GM18517 (cell line): ENCODE results near the gene ZSCAN18.

Experiments
- ATAC-seq: cut with Tn5 transposase; IDR thresholded peaks from one replicate; pipeline ENCODE4 v1.9.1; 2021; ENCODE audit warnings: mild to moderate bottlenecking, moderate library complexity; ENCODE audit not compliant: unreplicated experiment

The ZSCAN18 gene

DNA sequence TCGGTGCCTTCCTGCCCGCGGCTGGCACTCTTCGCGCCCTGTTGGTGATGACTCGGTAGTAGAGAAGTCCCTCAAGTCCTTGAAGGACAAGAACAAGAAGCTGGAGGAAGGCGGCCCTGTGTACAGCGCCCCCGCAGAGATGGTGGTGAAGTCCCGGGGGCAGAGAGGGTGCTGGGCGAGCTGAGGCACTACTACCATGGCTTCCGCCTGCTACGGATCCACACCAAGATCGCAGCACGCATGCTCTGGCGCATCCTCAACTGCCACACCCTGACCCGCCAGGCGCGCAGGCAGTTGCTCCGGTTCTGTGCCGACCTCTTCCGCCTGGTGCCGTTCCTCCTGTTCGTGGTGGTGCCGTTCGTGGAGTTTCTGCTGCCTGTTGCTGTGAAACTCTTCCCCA is 53.1 kb downstream of the ZSCAN18 start:
- no peak for ATAC-seq

DNA sequence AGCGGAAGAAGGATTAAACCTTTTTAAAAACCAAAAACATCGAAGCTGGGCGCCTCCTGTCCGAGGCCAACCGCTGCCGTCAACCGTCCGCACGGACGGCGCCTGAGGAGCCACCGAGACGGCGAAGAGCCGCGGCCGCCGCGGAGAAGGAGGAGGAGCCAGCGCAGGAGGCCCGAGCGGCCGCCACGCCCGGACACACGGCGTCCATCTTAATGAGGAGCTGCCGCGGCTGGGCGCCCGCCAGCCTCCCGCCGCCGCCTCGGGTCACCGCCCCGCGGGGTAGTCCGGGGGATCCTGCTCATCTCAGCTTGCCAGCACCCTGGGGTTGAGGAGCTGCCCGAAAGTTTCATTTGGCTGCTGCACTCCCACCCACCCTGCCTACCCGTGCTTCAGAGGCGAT is 53.6 kb downstream of the ZSCAN18 start:
- ATAC-seq: no peak

- ATAC-seq: no peak
Measured at GRCh38 chr19:58042495-58043340, 55.3 kb downstream of the ZSCAN18 start.

DNA sequence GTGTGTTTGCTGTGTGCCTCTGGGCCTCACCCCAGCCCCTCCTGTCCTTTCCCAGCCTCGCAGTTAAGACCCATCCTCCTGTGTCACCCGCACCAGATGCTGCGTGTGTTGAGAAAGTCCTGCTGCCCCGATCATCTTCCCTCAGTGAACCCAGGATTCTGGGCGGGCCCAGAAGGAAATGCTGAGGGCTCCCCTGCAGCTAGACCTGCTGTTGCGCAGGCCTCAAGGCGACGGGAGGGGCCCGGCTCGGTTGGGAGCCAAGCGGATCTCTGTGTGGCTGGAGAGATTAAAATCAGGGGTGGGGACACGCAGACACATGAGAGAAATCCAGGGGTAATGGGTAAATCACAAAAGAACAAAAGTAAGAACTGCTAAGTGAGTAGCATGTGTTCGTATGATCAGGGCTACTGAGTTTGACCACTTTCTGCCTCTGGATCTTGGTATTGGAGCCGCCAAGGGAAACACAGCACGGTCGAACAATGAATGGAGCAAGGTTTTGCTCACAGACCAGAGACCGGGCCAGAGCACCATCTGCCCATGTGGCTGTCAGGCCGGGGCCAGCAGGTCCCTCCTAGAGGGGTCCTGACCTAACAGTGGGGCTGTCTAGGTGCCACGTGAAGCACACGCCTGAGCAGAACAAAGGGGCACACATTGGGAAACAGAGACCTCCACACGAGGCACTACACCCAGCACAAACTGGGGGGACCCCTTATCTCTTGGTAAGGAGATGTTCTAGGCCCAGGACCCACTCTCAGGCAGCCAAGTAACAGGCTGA is 57.1 kb downstream of the ZSCAN18 start:
- ATAC-seq: no peak

DNA sequence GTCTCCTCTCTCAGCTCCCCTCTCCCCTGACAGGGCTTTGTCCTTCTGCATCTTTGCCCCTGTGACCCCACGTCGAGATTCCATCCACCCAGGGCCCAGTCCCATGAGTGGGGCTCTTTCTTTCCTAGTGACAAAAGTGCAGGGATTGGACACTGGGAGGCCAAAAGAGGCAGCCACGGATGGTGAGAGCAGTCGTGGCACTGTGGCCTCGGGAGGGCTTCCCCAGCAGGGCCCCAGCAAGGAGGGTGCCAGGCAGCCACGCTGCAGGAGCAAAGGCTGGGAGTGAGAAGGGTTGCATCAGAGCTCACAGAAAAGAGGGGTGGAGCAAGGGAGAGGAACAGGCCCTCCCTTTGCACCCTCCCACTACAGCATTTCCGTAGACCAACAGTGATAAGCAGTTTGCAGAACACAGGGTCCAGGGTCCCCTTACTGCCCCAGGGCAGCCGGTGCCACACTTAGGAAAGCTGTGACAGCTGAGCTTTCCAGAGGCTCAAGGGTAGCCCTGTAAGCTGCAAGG is 59.3 kb downstream of the ZSCAN18 start:
- no peak for ATAC-seq

DNA sequence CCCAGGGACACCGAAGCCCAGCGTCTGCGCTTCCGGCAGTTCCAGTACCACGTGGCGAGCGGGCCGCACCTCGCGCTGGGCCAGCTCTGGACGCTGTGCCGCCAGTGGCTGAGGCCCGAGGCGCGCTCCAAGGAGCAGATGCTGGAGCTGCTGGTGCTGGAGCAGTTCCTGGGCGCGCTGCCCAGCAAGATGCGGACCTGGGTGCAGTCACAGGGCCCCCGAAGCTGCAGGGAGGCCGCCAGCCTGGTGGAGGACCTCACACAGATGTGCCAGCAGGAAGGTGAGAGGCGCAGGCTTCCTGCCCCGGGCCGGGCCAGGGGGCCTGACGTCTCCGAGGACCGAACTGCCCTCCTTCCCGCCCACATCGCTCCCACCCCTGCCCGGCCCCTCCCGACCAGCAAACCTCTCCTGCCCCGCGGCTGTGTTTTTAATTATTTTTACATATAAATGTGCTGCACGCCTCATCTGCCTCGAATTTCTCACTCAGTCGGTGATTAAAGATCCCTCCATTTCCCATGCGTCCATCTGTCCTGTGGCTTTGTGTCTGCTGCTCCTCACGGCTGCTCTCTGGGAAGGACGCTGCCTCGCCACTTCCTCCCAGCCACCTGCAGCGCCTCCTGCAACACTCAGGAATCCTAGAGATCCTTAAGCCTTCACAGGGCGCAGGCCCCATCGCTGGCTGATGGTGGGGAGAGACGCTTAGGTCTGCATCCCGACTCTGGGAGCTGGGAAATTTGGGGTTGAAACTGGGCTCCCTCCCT is 59.9 kb downstream of the ZSCAN18 start:
- ATAC-seq: no peak

- ATAC-seq: no peak
Measured at GRCh38 chr19:58035863-58036262, 62.2 kb downstream of the ZSCAN18 start.

- no peak for ATAC-seq
Measured at GRCh38 chr19:58034477-58034793, 63.6 kb downstream of the ZSCAN18 start.
